LNCaP clone FGC (cell line): ENCODE results near the gene IL16.
"Not testable (repeated sequence)": the region's sequence is repeated elsewhere in the genome, so short reads cannot be mapped to it uniquely, and the experiment has no call there.

ENCODE experiments used
- DNase-seq: peaks from one replicate; pipeline ENCODE4 v3.0.0-alpha.2; 2011; ENCODE audit warnings: low read depth
- H3K4me3 ChIP-seq: 2 replicates; pipeline ENCODE4 v1.5.1; 2011; ENCODE audit warnings: mild to moderate bottlenecking, low read depth, low read length, control low read depth
- CTCF ChIP-seq: IDR thresholded peaks from 2 replicates; pipeline ENCODE4 v1.5.1; 2012; ENCODE audit warnings: mild to moderate bottlenecking; ENCODE audit not compliant: control insufficient read depth, insufficient read depth; ENCODE audit errors: extremely low read depth

The IL16 gene

GRCh38 chr15:81199031-81199779, 2.5 kb downstream of the IL16 start:
- no peak for TF ChIP-seq CTCF
- H3K4me3 ChIP-seq: no peak overlapping the region
- no peak for DNase-seq

GRCh38 chr15:81206018-81206417, 9.3 kb downstream of the IL16 start:
- H3K4me3 ChIP-seq: no peak overlapping the region
- no peak for TF ChIP-seq CTCF
- DNase-seq: no peak

GRCh38 chr15:81207987-81208386, 11.3 kb downstream of the IL16 start:
- not testable (repeated sequence) for H3K4me3 ChIP-seq, DNase-seq

- TF ChIP-seq CTCF: no peak
- DNase-seq: no peak
- no peak overlapping the region for H3K4me3 ChIP-seq
These were observed 13.0 kb downstream of the IL16 start for GRCh38 chr15:81209635-81210034.

GRCh38 chr15:81211376-81211775, 14.7 kb downstream of the IL16 start:
- no peak for TF ChIP-seq CTCF
- DNase-seq: no peak
- no peak overlapping the region for H3K4me3 ChIP-seq

GRCh38 chr15:81213982-81214381, 17.3 kb downstream of the IL16 start:
- TF ChIP-seq CTCF: no peak
- no peak for DNase-seq
- H3K4me3 ChIP-seq: no peak overlapping the region

GRCh38 chr15:81215531-81215930, 18.9 kb downstream of the IL16 start:
- H3K4me3 ChIP-seq: no peak overlapping the region
- DNase-seq: no peak
- TF ChIP-seq CTCF: no peak

GRCh38 chr15:81215983-81216382, 19.3 kb downstream of the IL16 start:
- no peak for DNase-seq
- H3K4me3 ChIP-seq: no peak overlapping the region
- no peak for TF ChIP-seq CTCF
